Stimulated activated CD8-positive, alpha-beta memory T cell treated with anti-CD3 and anti-CD28 coated beads, Interleukin-12 subunit alpha, Interleukin-12 subunit beta, amount 100 ng/mL, for 24 hours (primary cell): ENCODE measurements around the gene TMIGD3.
"Not testable (repeated sequence)": the region's sequence is repeated elsewhere in the genome, so short reads cannot be mapped to it uniquely, and the experiment has no call there.

ENCODE experiments used
- DNase-seq: peaks from one replicate; pipeline ENCODE4 v3.0.0-alpha.2; 2020; ENCODE audit errors: extremely low read depth

Gene TMIGD3

DNA sequence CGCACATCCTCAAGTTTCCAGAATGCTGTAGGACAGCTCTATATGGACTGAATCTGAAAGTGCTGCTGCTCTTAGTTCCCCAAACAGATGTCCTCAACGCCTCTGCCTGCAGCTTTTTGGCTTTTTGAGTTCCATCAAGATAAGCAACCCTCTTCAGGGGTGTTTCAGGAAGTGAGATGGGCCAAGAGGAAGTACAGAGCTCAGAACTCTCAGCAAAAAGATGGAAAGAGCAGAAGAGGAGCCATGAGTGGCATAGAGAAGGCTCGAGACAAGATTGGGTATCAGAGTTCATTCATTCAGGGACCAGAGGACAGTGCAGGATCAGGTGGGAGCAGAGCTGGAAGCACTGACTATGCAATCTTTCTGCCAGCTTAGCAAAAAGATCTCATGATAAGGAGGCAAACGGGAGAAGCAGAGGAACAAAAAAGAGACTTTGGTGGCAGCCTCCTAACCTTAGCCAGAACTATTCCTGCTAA lies at the start of gene TMIGD3, which contains the start of gene ADORA3:
TMIGD3 (minus strand) TSS at position 49 of the 476 bp plus-strand sequence. CDS start 279 bp downstream, outside the sequence.
ADORA3 (minus strand) TSS at position 49 of the 476 bp plus-strand sequence. CDS start 279 bp downstream, outside the sequence.
- DNase-seq = no peak

- DNase-seq = no peak
Measured at GRCh38 chr1:111553196-111553595, 49.8 kb upstream of the TMIGD3 start.

- DNase-seq = no peak
Measured at GRCh38 chr1:111552587-111552986, 49.2 kb upstream of the TMIGD3 start.

- no peak for DNase-seq
Measured at GRCh38 chr1:111551623-111552411, 48.4 kb upstream of the TMIGD3 start.

DNA sequence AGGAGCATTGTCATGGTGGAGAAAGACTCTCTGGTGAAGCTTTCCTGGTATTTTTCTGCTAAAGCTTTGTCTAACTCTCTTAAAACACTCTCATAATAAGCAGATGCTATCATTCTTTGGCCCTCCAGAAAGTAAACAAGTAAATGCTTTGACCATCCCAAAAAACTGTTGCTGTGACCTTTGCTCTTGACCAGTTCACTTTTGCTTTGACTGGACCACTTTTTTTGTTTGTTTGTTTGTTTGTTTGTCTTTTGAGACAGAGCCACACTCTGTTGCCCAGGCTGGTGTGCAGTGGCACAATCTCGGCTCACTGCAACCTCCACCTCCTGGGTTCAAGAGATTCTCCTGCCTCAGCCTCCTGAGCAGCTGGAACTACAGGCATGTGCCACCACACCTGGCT lies 44.4 kb upstream of the TMIGD3 start:
- not testable (repeated sequence) for DNase-seq

DNA sequence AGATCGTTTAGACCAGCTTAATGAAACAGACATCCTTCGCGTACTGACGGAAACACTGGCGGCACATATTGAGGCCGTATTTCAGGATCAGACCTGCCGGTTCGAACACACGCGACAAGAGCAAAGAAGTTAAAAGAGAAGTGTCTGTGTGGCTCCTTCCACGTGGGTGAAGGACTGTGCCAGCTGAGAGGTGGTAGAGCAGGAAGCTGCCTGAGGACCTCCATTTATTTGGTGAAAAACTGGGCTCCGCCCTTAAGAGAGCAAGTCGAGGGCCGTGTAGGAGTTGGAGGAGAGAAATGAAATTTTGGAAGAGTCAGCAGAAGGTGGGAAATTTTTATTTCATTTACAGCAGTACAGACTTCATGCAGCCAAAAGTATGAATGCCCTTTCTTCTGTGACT lies 38.8 kb upstream of the TMIGD3 start:
- no peak for DNase-seq

DNA sequence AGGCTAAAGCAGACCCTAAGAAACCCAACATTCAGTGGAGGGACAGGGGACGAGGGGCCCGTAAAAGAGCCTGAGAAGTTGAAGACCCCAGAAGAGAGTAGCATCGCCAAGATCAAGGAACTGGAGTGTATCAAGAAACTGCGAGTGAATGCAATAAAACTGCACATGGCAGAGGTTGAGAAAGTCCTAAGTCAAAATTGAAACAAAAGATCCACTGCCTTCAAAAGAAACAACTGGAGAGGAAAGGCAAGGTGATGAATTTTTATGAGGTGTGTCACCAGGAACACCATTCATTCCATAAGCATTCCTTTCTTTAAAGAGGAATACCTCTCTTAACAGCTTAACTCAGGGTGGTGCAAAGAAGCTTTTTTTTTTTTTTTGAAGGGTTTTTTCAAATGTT lies 38.3 kb upstream of the TMIGD3 start:
- DNase-seq = no peak

- no peak for DNase-seq
Measured at GRCh38 chr1:111540928-111541327, 37.5 kb upstream of the TMIGD3 start.

- DNase-seq = no peak
Measured at GRCh38 chr1:111538343-111539025, 35.1 kb upstream of the TMIGD3 start.

DNA sequence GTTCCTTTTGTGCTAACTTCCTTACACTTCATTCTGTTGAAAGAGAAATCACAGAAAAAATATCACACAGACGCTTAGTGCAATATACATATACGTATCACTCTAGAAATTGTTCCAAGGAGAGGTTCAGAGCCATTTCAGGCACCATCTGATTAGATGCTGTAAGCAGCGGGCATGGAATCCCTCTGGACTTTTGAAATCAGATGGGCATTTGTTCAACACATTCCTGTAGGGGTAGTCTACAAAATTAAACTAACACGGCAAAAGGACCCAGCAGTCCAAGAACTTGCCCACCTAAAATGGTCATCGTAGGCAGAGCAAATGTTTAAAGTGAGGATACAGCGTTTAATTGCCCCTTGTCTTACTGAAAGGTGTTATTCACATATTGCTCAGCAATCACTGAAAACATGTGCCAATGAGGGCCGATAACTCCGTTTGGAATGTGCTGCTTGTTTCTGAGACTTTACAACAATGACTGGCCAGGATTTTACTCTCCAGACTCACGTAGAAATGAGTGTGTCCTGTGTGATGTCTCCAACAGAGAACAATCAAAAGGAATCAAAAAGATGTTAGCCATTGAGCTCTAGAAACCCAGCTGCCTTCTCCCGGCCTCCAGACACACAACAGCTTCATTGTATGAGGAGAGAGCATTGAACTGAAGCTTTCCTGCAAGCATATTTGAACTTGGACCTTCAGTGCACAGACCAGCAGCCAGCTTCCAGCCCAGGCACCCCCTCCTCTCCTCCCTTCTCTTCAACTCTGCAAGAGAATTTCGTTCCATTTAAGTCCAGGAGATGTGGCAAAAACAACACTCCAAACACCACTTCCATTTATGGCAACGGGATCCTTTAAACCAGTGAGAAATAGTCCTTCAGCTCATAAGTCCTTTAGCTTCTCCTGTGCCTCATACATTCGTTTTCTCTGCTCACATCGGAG lies 32.1 kb upstream of the TMIGD3 start:
- DNase-seq = no peak

- DNase-seq = no peak
Measured at GRCh38 chr1:111520053-111520452, 16.6 kb upstream of the TMIGD3 start.

DNA sequence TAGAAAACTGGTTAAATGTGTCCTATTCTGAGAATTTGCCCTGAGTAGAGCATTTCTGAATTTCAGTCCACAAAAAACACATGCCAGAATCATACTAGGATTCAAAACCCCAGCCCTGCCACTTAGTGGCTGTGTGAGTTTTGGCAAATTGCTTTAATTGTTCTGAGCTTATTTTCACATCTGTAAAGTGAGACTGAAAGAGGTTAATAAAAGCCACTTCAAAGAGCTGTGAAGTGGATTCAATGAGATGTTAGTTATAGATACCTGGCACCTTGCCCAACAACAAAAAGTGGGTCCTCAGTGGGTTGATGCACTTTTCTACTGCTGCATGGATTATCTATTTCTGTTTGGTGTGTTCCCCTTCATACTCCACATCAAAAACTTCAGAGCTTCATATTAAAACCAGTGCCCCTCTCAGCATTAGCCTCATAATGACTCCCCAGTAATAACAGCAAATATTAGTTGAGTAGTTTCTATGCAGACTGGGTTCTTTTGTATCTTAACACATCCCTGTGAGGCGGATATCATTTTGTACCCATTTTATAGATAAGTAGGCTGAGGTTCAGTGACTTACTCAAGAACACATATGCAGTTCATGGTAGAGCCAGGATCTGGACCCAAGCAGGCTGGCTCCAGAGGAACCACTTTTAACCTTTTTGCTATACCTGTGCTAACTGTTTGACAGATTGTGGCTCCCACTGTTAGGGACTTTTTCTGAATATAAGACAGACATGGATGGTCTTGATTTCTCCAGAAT lies 14.2 kb upstream of the TMIGD3 start:
- no peak for DNase-seq

DNA sequence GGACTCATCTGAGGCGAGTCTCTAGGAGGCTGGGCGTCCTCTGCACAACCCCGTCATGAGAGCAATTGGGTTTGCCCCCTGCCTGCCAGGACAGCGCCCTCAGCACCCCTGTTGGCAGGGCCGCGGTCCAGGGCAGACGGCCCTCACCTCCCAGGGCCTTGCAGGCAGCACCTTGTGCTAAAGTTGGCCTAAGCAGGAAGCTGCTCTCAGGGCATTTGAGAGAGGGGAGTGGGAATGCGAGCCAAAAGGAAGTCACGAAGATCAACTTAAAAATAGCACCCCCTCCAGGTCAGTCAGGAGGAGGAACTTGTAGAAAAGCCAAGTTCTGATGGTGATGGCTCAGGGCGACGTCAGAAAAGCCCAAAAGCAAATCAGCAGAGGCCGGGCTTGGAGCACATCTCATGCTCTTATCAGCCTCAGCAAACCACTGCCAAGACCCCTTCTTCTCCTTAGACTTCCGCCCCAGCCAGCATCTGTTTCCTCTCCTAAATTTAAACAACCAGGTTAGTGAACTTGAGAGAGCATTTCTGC lies 12.6 kb upstream of the TMIGD3 start:
- DNase-seq = no peak

DNA sequence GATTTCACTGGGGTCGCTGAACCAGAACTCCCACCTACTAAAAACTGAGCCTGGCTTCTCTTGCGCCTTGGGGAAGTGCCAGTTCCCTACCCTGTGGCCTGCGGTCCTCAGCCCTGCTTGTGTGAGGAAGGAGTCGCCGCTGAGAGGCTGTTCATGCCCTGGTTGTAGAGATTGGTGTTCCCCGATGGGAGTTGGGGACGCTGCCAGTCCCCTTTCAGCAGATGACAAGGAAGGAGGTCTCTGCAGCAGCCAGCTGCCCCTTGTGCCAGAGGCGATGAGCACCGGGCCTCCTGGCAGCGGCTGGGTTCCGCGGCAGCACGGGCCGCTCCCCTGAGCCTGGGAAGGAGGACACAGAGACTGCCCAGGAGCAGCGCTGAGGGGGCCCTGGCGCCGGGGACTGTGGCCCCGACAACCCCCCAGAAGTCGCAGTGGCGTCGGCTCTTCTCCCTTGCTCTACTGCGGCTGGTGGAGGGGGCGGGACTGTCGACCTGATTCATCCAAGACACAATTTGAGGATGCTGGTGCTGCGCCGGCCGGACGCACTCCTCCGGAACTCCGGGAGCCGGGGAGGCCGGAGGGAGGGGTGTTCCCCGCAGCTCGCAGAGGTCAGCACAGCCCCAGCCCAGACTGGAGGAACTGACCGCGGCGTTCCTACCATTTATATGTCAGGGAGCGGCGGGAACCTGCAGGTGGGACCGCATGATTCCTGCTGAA lies 12.0 kb upstream of the TMIGD3 start:
- no peak for DNase-seq

- DNase-seq = no peak
Measured at GRCh38 chr1:111513410-111514020, 10.1 kb upstream of the TMIGD3 start.

GRCh38 chr1:111512931-111513330 lies 9.5 kb upstream of the TMIGD3 start:
- DNase-seq = no peak

DNA sequence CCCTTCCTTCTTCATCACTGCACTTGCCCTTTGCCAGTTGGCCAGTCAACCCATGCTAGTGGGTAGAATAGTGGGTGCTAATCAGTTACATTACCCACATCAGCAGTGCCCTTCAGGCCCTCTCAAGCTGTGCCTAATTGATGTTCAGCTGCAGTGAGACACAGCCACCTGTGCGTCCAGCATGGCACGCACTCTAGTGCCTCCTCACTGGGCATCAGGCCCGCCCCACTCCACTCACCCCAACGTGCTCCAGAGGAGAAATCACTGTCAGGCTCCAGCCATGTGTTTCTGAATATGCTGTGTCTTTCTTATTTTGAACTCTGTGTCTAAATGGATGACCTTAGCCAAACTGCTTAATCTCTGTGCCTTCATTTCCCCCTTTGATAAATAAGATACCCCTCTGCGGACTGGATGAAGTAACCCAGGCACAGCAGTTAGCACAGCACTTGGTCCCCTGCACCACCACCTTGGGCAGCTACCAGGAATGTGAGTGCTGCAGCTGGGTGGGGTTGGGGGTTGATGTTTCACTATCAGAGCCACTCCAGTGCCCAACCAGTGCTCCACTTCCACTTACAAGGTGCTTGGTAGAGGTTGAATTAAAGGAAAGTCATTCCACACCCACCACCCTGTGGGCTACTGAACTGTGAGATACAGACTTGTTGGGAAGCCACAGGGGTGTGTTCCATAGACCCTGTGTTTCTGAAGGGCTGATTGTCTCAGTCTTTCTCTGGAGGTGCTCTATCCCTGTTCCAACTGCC lies 8.9 kb upstream of the TMIGD3 start:
- DNase-seq = no peak

DNA sequence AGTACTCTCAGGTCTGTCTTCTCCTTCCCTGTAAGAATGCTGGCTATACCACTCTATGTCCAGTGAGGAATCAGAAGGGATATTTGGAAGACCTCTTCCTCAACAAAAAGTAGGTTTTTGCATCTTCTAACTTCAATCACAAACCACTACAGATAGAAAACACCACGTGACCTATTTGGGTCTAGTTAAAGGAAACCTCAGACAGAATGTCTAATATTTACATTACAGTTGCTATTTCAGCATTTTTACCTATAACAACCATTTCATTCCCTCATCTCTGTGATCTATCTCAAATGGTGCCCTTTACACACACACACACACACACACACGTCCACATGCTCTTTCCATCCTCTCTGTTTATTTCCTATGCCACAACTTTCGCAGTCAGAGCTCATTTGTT lies 7.9 kb upstream of the TMIGD3 start:
- no peak for DNase-seq

DNA sequence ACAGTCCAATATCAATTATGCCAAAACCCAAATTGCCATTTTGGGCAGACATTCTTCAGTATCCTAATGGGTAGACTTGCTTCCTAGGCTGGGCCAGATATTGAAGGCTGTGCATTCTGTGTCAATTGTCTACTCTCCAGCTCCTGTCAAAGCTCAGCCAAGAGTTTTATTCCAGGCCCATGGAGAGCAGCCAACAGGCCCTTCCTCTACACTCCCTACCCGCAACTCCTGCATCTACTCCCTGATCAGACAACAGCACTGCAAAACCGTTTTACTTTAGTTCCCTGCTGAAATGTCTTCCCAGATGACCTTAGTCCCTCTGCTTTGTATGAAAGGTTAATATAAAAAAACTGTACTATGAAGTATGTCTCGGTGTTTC lies 6.6 kb upstream of the TMIGD3 start:
- DNase-seq = no peak
